ENCODE data around the gene UBE2E2.

- TF ChIP-seq CTCF (optimal IDR thresholded peaks at IDR 0.05 in 1 of 3, IDR thresholded peaks at IDR 0.05 in 1 of 3, conservative IDR thresholded peaks at IDR 0.05 in 1 of 3; ENCODE audit: extremely low read depth in 1 of 3, insufficient read depth in 2 of 3, low read length in 3 of 3): no peak
- TF ChIP-seq EZH2 (IDR thresholded peaks at IDR 0.05; ENCODE audit: low read length): no peak
These were observed 234.5 kb downstream of the UBE2E2 start for GRCh38 chr3:23437484-23438145.

All from keratinocyte (primary cell).